HCT116 (cell line): ENCODE data around the gene WDR33.

Experiments used
- CEBPB ChIP-seq: IDR thresholded peaks from 2 replicates; pipeline ENCODE4 v1.6.1; 2012; ENCODE audit warnings: low read depth
- CTCF ChIP-seq, 3 experiments: fragments of 200-600 bp in 1 of 3; sonication (generic) in 1 of 3; IDR thresholded peaks in 2 of 3; conservative IDR thresholded peaks in 1 of 3; 2 replicates each; pipeline ENCODE4 v1.5.1; 2012 to 2017; ENCODE audit warnings: low read depth in 2 of 3, low read length in 2 of 3, antibody characterized with exemption in 1 of 3, borderline replicate concordance in 1 of 3, control low read depth in 1 of 3, mild to moderate bottlenecking in 1 of 3, mixed read lengths in 1 of 3, mixed run types in 1 of 3, moderate library complexity in 1 of 3; ENCODE audit not compliant: insufficient read depth in 1 of 3
- EZH2 ChIP-seq: fragments of 200-600 bp; sonication (generic); IDR thresholded peaks from 2 replicates; pipeline ENCODE4 v1.6.1; 2017; ENCODE audit warnings: antibody characterized with exemption, mixed run types
- EZH2phosphoT487 ChIP-seq: fragments of 200-600 bp; IDR thresholded peaks from 2 replicates; pipeline ENCODE4 v1.6.1; 2018; ENCODE audit warnings: antibody characterized with exemption, borderline replicate concordance
- FOSL1 ChIP-seq: IDR thresholded peaks from 2 replicates; pipeline ENCODE4 v1.6.1; 2012; ENCODE audit warnings: low read depth
- POLR2A ChIP-seq: IDR thresholded peaks from 2 replicates; pipeline ENCODE4 v1.7.0; 2011; ENCODE audit warnings: borderline replicate concordance; ENCODE audit not compliant: insufficient read depth, insufficient read length; ENCODE audit errors: extremely low read depth
- RAD21 ChIP-seq: IDR thresholded peaks from 2 replicates; pipeline ENCODE4 v1.6.1; 2012; ENCODE audit warnings: low read depth, mild to moderate bottlenecking
- SIN3A ChIP-seq: IDR thresholded peaks from 2 replicates; pipeline ENCODE4 v1.6.1; 2012; ENCODE audit warnings: low read depth
- YY1 ChIP-seq: IDR thresholded peaks from 2 replicates; pipeline ENCODE4 v1.6.1; 2011; ENCODE audit warnings: low read length, low read depth, moderate library complexity, mild to moderate bottlenecking; ENCODE audit not compliant: insufficient replicate concordance; ENCODE audit errors: extremely low read depth

- no peak for TF ChIP-seq CTCF (IDR thresholded peaks at IDR 0.05 in 2 of 3, conservative IDR thresholded peaks at IDR 0.05 in 1 of 3; ENCODE audit: borderline replicate concordance in 1 of 3, insufficient read depth in 1 of 3, low read depth in 2 of 3, low read length in 2 of 3)
- no peak for TF ChIP-seq RAD21
- TF ChIP-seq CEBPB: no peak
- TF ChIP-seq EZH2phosphoT487: no peak
- TF ChIP-seq POLR2A: no peak
- no peak for TF ChIP-seq YY1
- no peak for TF ChIP-seq EZH2
- no peak for TF ChIP-seq FOSL1
- TF ChIP-seq SIN3A: no peak
Observed at GRCh38 chr2:127726158-127726880, 84.7 kb downstream of the WDR33 start.
